ENCODE data around the gene DNM3. TPM values are rescaled to one million over a fixed set of nuclear protein-coding genes. Genes with fewer than 3 reads are reported as not detected.

Gene DNM3
- polyA plus RNA-seq, 1 of the 3 experiments (the other 2 are of a cell fraction): 0.43 TPM

DNA sequence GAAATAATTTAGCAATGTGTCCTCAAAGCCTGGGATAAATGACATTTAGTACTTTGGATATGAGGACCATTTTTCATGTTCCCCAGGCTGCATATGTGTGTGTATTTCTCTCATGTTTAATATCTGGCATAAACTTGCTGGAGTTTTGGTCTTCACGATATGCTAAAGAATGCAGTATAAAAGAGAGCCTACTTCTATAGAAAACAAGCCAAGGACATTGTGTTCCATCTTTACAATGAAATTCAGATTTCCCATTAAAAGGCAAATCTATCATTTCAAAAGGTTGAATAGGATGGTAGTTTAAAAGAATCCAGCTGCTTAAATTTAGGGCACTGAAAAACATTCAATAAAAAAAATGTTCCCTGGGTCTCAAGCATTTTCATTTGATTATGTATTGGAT is 410.2 kb downstream of the DNM3 start:
- Histone ChIP-seq H3K4me3 (ENCODE audit: low read depth in 2 of 2, low read length in 1 of 2) (no peak overlapping the region), H3K36me3 (replicated peaks in 1 of 2; ENCODE audit: control insufficient read depth in 1 of 2, insufficient read depth in 2 of 2, low read length in 1 of 2) (no peaks in the 10 kb centered on the region), H4K20me1 (ENCODE audit: insufficient read depth) (no peaks in the 10 kb centered on the region), H3K9me2 (no peaks in the 10 kb centered on the region), H3K4me1 (ENCODE audit: control insufficient read depth in 1 of 2, insufficient read depth in 2 of 2, low read depth in 1 of 2, low read length in 1 of 2) (peaks cover 8 to 16% of the 10 kb centered on the region in 2 experiments; a peak in 3 of 4 replicates), H3K27me3 (ENCODE audit: insufficient read depth) (no peaks in the 10 kb centered on the region), H3F3A (replicated peaks; ENCODE audit: insufficient read depth) (peaks cover 25% of the 10 kb centered on the region), H3K79me2 (ENCODE audit: insufficient read depth) (peaks cover 10% of the 10 kb centered on the region), H2AFZ (ENCODE audit: low read depth) (no peak overlapping the region), H3K4me2 (no peak overlapping the region), H3K27ac (ENCODE audit: low read depth in 2 of 2, low read length in 1 of 2) (no peak overlapping the region), H3K9me3 (no peaks in the 10 kb centered on the region), H3K9ac (no peak overlapping the region)
- ChIA-PET POLR2A (no interaction called here), CTCF (interaction anchor here (0.9 kb wide), 1 partner anchor 11 kb away, joined by 3 read pairs; no protein-coding TSS in a partner anchor)
- WGBS (ENCODE audit: low lambda C conversion rate): 91% methylated on average over 1 of the region's 1 CpG
- TF ChIP-seq FOSL2 (IDR thresholded peaks at IDR 0.05; ENCODE audit: borderline replicate concordance, low read depth) (no peak), TAF1 (IDR thresholded peaks at IDR 0.05; ENCODE audit: borderline replicate concordance, low read depth, low read length) (no peak), ELF1 (IDR thresholded peaks at IDR 0.05) (no peak), RXRA (IDR thresholded peaks at IDR 0.05; ENCODE audit: borderline replicate concordance, low read depth) (no peak), EP300 (IDR thresholded peaks at IDR 0.05; ENCODE audit: borderline replicate concordance in 1 of 2, low read depth in 1 of 2, low read length in 1 of 2) (no peak), YY1 (IDR thresholded peaks at IDR 0.05; ENCODE audit: low read depth) (no peak), MXI1 (IDR thresholded peaks at IDR 0.05; ENCODE audit: low read depth, low read length) (no peak), TEAD4 (IDR thresholded peaks at IDR 0.05; ENCODE audit: borderline replicate concordance, insufficient read depth) (no peak), GATA2 (CRISPR knock-in tag; IDR thresholded peaks at IDR 0.05) (no peak), FOXM1 (IDR thresholded peaks at IDR 0.05; ENCODE audit: low read depth) (no peak), EZH2phosphoT487 (IDR thresholded peaks at IDR 0.05; ENCODE audit: borderline replicate concordance, low read depth) (no peak), RCOR1 (IDR thresholded peaks at IDR 0.05; ENCODE audit: low read length) (no peak), TCF12 (IDR thresholded peaks at IDR 0.05) (no peak), SMC3 (IDR thresholded peaks at IDR 0.05; ENCODE audit: low read depth, low read length) (no peak), FOXJ3 (CRISPR knock-in tag; IDR thresholded peaks at IDR 0.05) (no peak), NRF1 (IDR thresholded peaks at IDR 0.05; ENCODE audit: low read depth, low read length) (no peak)
- TF ChIP-seq, protein P1, sequence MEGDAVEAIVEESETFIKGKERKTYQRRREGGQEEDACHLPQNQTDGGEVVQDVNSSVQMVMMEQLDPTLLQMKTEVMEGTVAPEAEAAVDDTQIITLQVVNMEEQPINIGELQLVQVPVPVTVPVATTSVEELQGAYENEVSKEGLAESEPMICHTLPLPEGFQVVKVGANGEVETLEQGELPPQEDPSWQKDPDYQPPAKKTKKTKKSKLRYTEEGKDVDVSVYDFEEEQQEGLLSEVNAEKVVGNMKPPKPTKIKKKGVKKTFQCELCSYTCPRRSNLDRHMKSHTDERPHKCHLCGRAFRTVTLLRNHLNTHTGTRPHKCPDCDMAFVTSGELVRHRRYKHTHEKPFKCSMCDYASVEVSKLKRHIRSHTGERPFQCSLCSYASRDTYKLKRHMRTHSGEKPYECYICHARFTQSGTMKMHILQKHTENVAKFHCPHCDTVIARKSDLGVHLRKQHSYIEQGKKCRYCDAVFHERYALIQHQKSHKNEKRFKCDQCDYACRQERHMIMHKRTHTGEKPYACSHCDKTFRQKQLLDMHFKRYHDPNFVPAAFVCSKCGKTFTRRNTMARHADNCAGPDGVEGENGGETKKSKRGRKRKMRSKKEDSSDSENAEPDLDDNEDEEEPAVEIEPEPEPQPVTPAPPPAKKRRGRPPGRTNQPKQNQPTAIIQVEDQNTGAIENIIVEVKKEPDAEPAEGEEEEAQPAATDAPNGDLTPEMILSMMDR (IDR thresholded peaks at IDR 0.05): no peak
- TF ChIP-seq, protein P2, sequence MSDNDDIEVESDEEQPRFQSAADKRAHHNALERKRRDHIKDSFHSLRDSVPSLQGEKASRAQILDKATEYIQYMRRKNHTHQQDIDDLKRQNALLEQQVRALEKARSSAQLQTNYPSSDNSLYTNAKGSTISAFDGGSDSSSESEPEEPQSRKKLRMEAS (IDR thresholded peaks at IDR 0.05; ENCODE audit: low read depth): no peak
- TF ChIP-seq, protein P3, sequence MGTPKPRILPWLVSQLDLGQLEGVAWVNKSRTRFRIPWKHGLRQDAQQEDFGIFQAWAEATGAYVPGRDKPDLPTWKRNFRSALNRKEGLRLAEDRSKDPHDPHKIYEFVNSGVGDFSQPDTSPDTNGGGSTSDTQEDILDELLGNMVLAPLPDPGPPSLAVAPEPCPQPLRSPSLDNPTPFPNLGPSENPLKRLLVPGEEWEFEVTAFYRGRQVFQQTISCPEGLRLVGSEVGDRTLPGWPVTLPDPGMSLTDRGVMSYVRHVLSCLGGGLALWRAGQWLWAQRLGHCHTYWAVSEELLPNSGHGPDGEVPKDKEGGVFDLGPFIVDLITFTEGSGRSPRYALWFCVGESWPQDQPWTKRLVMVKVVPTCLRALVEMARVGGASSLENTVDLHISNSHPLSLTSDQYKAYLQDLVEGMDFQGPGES (IDR thresholded peaks at IDR 0.05; ENCODE audit: low read depth, low read length): no peak
- DNase-seq: no peak
